ENCODE data around the gene TRIB2.

DNA sequence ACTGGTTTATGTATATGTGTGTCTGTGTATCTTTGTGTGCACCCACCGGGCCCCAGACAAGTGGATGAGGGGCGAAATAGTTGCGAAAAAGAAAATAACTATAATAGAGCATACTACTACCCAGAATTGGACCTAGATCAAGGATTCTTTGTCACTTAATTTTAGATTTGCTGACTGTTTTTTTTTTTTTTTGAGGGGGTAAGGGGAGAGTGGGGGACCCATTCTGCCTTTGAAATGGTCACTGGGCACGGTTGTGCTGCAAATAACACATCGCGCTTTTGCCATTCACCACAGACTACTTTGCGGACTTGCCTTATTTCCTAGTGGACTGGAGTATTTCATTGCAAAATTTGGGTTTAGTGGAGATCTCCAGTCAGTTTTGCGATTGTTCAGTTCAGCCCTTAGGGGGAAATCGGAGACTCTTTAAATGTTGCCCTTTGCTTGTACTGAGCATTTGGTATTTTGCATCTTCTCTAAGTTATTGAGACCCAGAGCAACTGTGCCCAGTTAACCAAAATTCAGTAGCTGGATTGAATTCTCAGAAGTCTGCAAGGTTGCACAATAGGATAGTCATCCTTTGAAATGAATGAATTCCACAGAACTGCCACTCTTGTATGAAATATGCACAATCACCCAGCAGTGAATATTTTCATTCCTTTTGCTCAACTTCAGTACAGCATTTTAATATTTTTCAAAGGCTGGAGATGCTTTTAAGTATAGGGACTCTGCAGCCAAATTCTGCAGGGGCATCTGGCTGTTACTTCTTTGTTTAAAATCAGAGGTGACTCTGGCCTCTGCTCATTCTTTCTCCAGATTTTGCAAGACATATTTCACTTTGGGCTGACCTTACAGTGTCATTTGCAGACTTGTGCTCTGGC lies 2.9 kb downstream of the TRIB2 start:
- TF ChIP-seq POLR2A (IDR thresholded peaks at IDR 0.05; ENCODE audit: low read length) (no peak), GATA1 (IDR thresholded peaks at IDR 0.05; ENCODE audit: low read depth, low read length) (no peak)

All from erythroblast (primary cell).